Epithelial cell of esophagus (primary cell): ENCODE results near the gene CSF2.
A peak's percentile ranks its signal among the peaks of the same experiment; 100 is the strongest.

Experiments
- DNase-seq: peaks from one replicate; pipeline ENCODE4 v3.0.0; 2010; ENCODE audit warnings: low read depth
- H3K4me3 ChIP-seq: 2 replicates; pipeline ENCODE4 v1.5.1; 2011; ENCODE audit warnings: mild to moderate bottlenecking, low read length, control low read depth
- CTCF ChIP-seq: IDR thresholded peaks from 2 replicates; pipeline ENCODE4 v1.5.1; 2011; ENCODE audit warnings: low read depth, mild to moderate bottlenecking, low read length, control low read depth, inconsistent platforms; ENCODE audit not compliant: insufficient read depth; ENCODE audit errors: missing control alignments

Gene CSF2

GRCh38 chr5:132074772-132075718 is 1.5 kb downstream of the CSF2 start:
- TF ChIP-seq CTCF: no peak
- no peak overlapping the region for H3K4me3 ChIP-seq
- DNase-seq: peak; percentile 19

- DNase-seq: no peak
- no peak for TF ChIP-seq CTCF
- H3K4me3 ChIP-seq: no peak overlapping the region
These were observed 2.1 kb downstream of the CSF2 start for GRCh38 chr5:132075719-132076077.

GRCh38 chr5:132076202-132076830 is 2.7 kb downstream of the CSF2 start:
- TF ChIP-seq CTCF: no peak
- no peak overlapping the region for H3K4me3 ChIP-seq
- no peak for DNase-seq

GRCh38 chr5:132076983-132077382 is 3.4 kb downstream of the CSF2 start:
- TF ChIP-seq CTCF: no peak
- DNase-seq: no peak
- no peak overlapping the region for H3K4me3 ChIP-seq

- no peak overlapping the region for H3K4me3 ChIP-seq
- DNase-seq: no peak
- no peak for TF ChIP-seq CTCF
These were observed 5.5 kb downstream of the CSF2 start for GRCh38 chr5:132079081-132079480.

GRCh38 chr5:132079619-132080018 is 6.0 kb downstream of the CSF2 start:
- no peak for DNase-seq
- no peak overlapping the region for H3K4me3 ChIP-seq
- TF ChIP-seq CTCF: no peak

- TF ChIP-seq CTCF: no peak
- no peak for DNase-seq
- no peak overlapping the region for H3K4me3 ChIP-seq
These were observed 7.0 kb downstream of the CSF2 start for GRCh38 chr5:132080595-132080994.
